SU-DHL-6 (cell line): ENCODE measurements around the gene ESR1.

Source experiments
- EZH2phosphoT487 ChIP-seq: fragments of 200-600 bp; sonication (generic), shearing (Covaris generic); conservative IDR thresholded peaks from 2 replicates; pipeline ENCODE4 v1.6.1; 2018; ENCODE audit warnings: mild to moderate bottlenecking, antibody characterized with exemption, low read length, moderate library complexity, mixed read lengths
- TF ChIP-seq, protein P1 (sequence below): fragments of 200-600 bp; sonication (generic); IDR thresholded peaks from one replicate; pipeline ENCODE4 v1.5.1; 2017; ENCODE audit warnings: antibody characterized with exemption, mild to moderate bottlenecking, low read length, moderate library complexity; ENCODE audit not compliant: insufficient read depth, poor library complexity, severe bottlenecking

DNA sequence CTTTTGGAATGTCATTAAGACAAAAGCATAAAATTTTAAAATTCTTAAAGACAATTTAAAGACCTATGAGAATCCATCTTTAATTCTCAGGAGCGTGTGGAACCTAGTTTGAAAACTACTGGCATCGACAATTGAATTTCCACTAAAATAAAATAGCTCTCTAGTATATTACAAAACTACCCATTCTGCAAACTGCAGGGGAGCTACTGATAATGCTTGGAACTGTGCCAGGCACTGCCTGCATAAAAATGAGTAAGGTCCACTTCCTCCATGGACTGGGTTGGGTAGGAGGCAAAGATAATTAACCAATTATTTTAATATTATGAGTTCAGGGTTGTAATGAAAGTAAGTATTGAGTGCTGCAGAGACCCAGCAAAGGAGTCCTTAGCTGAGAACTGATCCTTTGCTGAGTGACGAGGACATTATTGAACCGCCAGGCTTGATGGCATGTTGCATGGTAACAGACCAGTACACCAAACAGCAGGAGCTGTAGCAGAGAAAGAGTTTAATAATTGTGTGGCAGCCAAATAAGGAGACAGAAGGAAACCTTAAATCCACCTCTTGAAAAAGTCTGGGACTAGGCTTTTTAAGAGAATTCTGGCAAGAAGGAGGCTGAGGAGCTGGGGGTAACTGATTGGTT, 261.3 kb downstream of the ESR1 start:
- TF ChIP-seq, protein P1, sequence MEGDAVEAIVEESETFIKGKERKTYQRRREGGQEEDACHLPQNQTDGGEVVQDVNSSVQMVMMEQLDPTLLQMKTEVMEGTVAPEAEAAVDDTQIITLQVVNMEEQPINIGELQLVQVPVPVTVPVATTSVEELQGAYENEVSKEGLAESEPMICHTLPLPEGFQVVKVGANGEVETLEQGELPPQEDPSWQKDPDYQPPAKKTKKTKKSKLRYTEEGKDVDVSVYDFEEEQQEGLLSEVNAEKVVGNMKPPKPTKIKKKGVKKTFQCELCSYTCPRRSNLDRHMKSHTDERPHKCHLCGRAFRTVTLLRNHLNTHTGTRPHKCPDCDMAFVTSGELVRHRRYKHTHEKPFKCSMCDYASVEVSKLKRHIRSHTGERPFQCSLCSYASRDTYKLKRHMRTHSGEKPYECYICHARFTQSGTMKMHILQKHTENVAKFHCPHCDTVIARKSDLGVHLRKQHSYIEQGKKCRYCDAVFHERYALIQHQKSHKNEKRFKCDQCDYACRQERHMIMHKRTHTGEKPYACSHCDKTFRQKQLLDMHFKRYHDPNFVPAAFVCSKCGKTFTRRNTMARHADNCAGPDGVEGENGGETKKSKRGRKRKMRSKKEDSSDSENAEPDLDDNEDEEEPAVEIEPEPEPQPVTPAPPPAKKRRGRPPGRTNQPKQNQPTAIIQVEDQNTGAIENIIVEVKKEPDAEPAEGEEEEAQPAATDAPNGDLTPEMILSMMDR, result no peak
- TF ChIP-seq EZH2phosphoT487, result no peak
